Pons (tissue), 1 donor: Measurements from ENCODE around the gene CISH.

Experiments
- DNase-seq: peaks from one replicate; pipeline ENCODE4 v3.0.0-alpha.2; 2016; ENCODE audit warnings: low spot score

Gene CISH

DNA sequence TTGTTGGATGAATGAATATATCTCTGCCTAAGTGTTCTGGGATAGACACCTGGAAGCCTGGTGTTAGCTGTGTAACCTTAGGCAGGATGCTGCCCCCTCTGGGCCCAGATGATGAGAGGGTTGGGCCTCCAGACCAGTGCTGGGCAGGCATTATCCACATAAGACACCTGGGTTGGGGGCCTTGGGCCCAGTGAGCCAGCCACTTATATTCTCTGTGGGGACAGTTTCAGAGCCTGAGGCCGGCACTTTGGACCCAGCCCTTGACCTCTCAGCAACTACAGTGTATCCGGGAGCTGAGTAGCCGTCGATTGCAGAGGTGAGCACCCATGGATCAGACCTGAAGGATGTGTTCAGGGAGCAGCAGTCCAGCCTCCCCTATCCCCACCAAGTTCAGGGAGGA, 40.1 kb downstream of the CISH start:
- no peak for DNase-seq

DNA sequence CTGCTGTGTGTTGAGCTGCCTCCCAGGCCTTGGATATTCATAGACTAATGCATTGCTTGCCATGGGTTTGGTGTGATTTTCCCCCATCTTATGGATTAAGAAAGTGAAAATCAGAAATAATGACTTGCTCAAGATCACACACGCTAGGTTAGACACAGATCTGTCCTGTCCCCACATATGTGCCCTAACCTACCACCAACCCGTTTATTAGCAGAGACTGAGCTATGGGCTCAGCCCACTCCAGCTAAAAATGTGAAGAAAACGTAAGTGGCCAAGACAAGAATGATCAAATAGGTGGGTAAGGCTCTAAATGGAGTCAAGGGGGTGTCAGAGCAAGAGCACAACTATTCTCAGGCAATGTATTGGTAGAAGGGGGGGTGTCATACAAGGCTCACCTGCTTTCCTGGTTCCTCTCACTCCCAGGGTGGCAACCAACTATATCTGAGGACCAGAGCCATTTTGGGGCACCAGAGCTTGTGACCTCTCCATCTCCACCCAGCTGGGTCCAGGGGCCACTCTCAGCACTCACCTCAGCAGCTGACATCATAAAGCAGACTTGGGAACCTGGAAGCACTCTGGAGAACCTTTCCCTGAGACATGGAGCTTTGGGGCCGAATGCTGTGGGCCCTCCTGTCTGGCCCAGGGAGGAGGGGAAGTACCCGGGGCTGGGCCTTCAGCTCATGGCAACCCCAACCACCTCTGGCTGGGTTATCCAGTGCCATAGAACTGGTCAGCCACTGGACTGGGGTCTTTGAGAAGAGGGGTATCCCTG, 40.9 kb downstream of the CISH start:
- DNase-seq, result no peak

GRCh38 chr3:50568947-50569749, 42.4 kb downstream of the CISH start, which contains the start of gene HEMK1:
TSS of gene HEMK1 (plus strand) at chr3:50569522. CDS start at chr3:50571105, 1,583 bp downstream.
- DNase-seq, result peak; percentile 92

GRCh38 chr3:50567386-50568167, 44.0 kb downstream of the CISH start, which contains the start of gene C3orf18:
TSS of gene C3orf18 (minus strand) at chr3:50567747. CDS start at chr3:50565699, 2,048 bp downstream.
- peak; percentile 87 for DNase-seq

- DNase-seq, result no peak
These were observed 44.6 kb downstream of the CISH start for GRCh38 chr3:50567011-50567385.

- DNase-seq, result no peak
These were observed 47.3 kb downstream of the CISH start for GRCh38 chr3:50564321-50564720.

DNA sequence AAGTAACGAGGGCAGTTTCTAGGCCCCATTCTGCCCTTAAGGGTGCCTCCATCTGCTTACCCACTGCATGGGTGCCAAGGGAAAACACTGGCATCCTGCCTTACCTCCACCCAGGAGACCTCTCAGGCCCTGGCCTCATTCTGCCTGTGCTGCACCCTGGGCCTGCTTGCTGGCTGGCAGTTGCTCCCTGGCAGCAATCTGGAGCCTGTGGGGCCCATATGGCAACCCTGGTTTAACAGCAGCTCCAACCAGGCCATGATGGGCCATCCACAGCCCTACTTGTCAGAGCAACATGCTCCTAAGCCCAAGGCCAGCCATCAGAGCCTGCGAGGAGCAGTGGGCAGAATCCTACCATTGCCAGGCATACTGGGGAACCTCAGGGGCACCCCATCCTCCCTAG, 47.7 kb downstream of the CISH start:
- no peak for DNase-seq

DNA sequence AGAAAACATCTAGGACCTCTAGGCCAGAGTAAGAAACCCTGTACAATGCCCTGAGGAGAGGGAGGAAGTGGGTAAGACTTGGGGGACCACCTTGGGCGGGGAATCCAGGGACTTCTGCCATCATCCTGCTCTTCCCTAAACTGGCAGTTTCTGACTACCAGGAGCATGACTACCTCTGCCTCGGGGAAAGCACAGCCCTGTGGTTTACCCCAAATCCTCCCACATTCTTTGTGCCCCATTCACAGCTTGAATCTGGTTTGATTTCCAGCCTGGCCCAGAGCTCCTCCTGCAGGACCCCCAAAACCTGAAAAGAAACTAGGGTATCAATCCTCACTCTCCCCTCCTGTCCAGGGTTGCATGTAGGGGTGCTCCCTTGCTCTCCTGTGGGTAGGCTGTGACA, 48.7 kb downstream of the CISH start:
- DNase-seq, result no peak

GRCh38 chr3:50559702-50560101, 51.9 kb downstream of the CISH start:
- DNase-seq, result no peak

DNA sequence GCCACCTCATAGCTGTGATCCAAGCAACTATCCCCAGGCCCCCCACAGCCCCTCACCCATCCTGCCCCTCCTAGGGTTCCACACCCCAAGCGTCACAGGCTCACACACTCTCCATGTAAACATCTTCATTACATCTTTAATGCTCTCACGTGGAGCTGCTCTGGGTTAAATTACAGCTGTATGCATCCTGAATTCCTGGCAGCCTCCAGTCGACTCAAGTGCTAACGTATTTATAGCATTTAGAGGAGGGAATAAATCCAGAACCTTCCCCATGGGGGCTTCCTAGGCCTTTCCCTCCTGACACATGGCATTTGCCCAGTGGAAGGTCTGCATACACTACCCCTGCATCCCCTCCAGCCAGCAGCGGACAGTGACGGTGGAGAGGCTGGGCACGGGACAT, 53.7 kb downstream of the CISH start:
- no peak for DNase-seq

DNA sequence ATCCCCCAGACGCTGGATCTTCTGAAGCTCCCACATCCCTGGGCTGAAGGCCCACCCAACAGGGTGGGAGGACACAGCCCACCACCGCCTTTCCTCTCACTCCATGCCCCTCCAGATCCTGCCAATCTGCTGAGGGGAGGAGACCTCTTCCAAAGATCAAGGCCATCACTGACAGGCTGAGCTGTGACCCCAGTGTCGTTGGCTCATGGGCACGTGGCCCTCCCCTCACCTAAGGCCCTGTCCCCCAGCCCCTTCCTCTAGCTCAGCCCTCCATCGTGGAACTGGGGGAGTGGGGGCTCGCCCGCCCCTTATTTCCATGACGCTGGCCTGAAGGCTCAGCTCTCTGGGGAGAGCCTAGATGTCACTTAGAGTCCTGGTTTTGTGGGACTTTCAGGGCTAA, 54.5 kb downstream of the CISH start:
- no peak for DNase-seq
